Heart left ventricle (tissue), 13 donors: ENCODE measurements around the gene CPNE4.

Source experiments
- CTCF ChIP-seq, 12 donors: fragments of 200-600 bp; sonication (generic) in 4 of 12; IDR thresholded peaks; one replicate each; pipeline versions ENCODE4 v1.5.0 to v1.8.0; 2018 to 2022; ENCODE audit warnings: antibody characterized with exemption in 12 of 12, mild to moderate bottlenecking in 5 of 12
- POLR2A ChIP-seq, 2 donors: fragments of 450-650 bp; IDR thresholded peaks; one replicate each; pipeline ENCODE4 v1.6.1; 2017; ENCODE audit warnings: antibody characterized with exemption in 2 of 2, mild to moderate bottlenecking in 2 of 2, moderate library complexity in 2 of 2
- donor health status: ischemic (EF 13 %, LVEDD 7.1; RV severe dilation, severe dysfunction).
- donor health status: DM: no; HTN: yes; CAD: no.
- donor health status: DM: no; HTN: no; CAD: no.
- donor health status: ischemic (EF 25% LVEDD 6.9; RV normal size, moderate dysfunction).
- donor health status: ischemic (EF 25% LVEDD 5.7; RV mildly dilated, moderate dysfunction).
- donor health status: ischemic (EF 35%, LVEDD 5.7; RV mildly dilated, moderate dysfunction).
- donor health status: nonischemic (EF 11% LVEDD 7.7; RV severe dilation, severe dysfunction).
- donor health status: DM: yes; HTN: yes; CAD: no.
- donor health status: PGD.
- donor health status: ischemic (EF 29% LVEDD 5.4; RV normal size, mild dysfunction).
- donor health status: nonischemic (EF 23%, LVEDD 6.1; RV moderate dilation, normal function).

DNA sequence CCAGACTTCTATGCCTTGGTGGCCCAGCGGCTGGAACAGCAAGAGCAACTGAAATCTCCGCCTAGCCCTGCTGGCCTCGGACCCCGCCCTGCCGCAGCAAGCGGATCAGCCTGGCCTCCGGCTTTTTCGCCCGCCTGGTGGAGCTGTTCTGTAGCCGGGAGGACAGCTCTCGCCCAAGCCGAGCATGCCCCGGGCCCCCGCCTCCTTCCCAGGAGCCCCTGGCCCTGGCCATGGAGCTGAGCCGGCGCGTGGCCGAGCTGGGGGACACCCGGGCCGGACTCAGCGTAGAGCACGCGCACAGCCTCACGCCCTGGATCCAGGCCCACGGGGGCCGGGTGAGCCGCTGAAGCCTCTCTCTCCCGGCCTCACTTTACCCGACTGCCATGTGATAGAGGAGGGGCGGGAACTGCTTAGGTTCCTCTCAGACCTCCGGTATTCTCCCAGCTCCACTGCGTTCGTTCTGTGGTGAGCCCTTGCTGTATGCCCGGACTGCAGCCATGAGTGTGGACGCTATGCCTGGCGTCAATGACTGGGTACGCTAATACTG, 507.9 kb downstream of the CPNE4 start:
- TF ChIP-seq CTCF (IDR thresholded peaks at IDR 0.05): peak in 10 of 12 donors; percentile 13 to 56 (median 33)
- TF ChIP-seq POLR2A (IDR thresholded peaks at IDR 0.05): no peak
